Panc1 (cell line): ENCODE data around the gene RNF130.

ENCODE experiments used
- POLR2AphosphoS5 ChIP-seq: IDR thresholded peaks from 2 replicates; pipeline ENCODE4 v1.6.1; 2012; ENCODE audit warnings: mild to moderate bottlenecking, low read depth, low read length, moderate library complexity
- TCF7L2 ChIP-seq: IDR thresholded peaks from 2 replicates; pipeline ENCODE4 v1.6.1; 2011; ENCODE audit warnings: mild to moderate bottlenecking, low read depth, low read length, inconsistent platforms
- TF ChIP-seq, protein P1 (sequence below): fragments of 450-650 bp; IDR thresholded peaks from 2 replicates; pipeline ENCODE4 v1.5.1; 2017; ENCODE audit warnings: mild to moderate bottlenecking

DNA sequence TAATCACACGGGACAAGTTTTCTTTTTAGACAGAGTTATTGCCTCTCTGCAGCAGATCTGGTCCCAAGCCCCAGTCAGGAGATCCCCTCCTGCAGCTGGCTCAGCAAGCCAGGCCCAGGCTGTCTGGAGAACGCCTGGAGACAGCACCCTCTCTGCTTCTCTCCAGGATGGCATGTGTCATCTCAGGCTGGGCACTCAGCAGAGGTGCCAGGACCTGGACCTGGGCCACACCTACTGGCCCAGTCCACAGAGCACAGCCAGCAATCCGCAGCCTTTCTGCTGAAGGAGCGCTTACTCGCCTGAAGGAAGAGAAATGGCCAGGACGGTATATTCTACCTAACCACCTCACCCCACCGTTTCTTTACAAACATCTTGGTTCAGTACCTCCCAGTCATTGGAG is 159.2 kb downstream of the RNF130 start:
- TF ChIP-seq, protein P1, sequence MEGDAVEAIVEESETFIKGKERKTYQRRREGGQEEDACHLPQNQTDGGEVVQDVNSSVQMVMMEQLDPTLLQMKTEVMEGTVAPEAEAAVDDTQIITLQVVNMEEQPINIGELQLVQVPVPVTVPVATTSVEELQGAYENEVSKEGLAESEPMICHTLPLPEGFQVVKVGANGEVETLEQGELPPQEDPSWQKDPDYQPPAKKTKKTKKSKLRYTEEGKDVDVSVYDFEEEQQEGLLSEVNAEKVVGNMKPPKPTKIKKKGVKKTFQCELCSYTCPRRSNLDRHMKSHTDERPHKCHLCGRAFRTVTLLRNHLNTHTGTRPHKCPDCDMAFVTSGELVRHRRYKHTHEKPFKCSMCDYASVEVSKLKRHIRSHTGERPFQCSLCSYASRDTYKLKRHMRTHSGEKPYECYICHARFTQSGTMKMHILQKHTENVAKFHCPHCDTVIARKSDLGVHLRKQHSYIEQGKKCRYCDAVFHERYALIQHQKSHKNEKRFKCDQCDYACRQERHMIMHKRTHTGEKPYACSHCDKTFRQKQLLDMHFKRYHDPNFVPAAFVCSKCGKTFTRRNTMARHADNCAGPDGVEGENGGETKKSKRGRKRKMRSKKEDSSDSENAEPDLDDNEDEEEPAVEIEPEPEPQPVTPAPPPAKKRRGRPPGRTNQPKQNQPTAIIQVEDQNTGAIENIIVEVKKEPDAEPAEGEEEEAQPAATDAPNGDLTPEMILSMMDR = no peak
- TF ChIP-seq POLR2AphosphoS5 = no peak
- TF ChIP-seq TCF7L2 = no peak
